ENCODE results near the gene KRTAP5-4. TPM values are rescaled to one million over a fixed set of nuclear protein-coding genes. Genes with fewer than 3 reads are reported as not detected.

KRTAP5-4 gene
- total RNA-seq, 1 donor = not detected

DNA sequence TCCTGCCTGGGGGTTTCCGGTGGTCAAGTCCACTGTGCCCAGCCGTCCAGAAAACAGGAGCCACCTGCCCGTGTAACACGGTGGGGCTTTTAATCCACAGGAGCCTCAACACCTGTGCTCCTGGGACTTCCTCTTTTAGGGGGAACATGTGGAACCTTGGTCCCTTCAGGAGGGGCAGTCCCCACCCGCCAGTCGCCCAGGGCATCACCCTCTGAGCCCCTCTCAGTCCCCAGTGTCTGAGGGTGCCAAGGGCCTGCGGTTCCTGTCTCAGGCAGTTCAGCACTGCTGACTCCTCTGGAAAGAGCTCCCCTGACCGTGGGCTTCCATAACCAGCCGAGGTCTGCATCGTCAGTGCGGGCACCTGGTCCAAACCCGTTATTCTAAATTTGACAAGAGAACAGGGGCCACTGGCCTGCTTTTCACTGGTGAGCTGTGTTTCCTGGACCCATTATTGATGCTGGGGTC is 23.5 kb upstream of the KRTAP5-4 start:
- Histone ChIP-seq H3K27me3 (ENCODE audit: insufficient read depth, low read length) (peaks cover 3% of the 10 kb centered on the region), H3K4me2 (ENCODE audit: insufficient read depth, low read length) (no peak overlapping the region), H3K79me2 (ENCODE audit: insufficient read depth, low read length) (no peaks in the 10 kb centered on the region), H3K36me3 (ENCODE audit: insufficient read depth, low read length) (no peaks in the 10 kb centered on the region), H3K9me3 (ENCODE audit: low read depth, low read length) (no peaks in the 10 kb centered on the region), H4K20me1 (ENCODE audit: insufficient read depth, low read length) (no peaks in the 10 kb centered on the region), H3K4me3 (ENCODE audit: insufficient read depth, low read length) (no peak overlapping the region), H3K27ac (ENCODE audit: low read depth, low read length) (no peak overlapping the region), H2AFZ (ENCODE audit: low read length) (no peak overlapping the region), H3K4me1 (ENCODE audit: insufficient read depth, low read length) (no peaks in the 10 kb centered on the region)
- TF ChIP-seq CTCF (IDR thresholded peaks at IDR 0.05; ENCODE audit: extremely low read depth, low read depth, low read length) = no peak
- peak; percentile 84 for DNase-seq (ENCODE audit: insufficient read length, low spot score, missing footprints)

DNA sequence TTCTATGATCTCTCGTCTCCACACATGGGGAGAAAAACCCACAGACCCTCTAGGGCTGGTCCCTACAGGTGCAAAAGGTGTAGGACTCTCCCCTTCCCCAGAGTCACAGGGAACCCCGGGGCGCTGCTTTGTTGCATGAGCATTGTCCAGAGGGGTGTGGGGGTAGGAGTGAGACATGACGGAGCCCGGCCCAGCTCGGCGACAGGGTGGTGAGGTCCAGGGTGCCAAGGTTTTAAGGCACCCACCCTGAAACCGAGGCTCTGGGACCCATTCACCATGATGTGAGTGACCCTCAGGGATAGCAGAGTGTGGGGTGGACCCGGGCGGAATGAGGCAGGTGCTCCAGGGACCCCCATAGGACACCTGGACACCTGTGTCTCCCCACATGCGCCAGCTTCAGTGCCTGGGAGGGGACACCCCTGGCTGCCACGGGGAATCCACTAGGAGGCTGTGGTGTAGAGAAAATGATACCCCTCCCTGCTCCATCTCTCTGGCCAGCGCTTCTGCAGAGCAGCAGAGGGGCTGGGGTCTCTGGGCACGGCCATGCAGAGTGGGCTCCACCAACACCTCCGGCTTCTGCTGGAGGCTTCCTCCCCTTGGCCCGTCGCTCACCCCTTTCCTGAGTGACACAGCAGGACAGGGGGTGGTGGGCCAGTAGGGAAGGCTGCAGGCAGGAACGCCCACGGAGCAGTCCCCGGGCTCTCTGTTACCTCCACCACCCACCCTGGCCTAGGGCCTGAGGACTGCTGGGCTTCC is 22.8 kb upstream of the KRTAP5-4 start:
- Histone ChIP-seq H3K9me3 (ENCODE audit: low read depth, low read length) (no peaks in the 10 kb centered on the region), H4K20me1 (ENCODE audit: insufficient read depth, low read length) (no peaks in the 10 kb centered on the region), H3K4me3 (ENCODE audit: insufficient read depth, low read length) (no peak overlapping the region), H3K27ac (ENCODE audit: low read depth, low read length) (no peak overlapping the region), H3K36me3 (ENCODE audit: insufficient read depth, low read length) (no peaks in the 10 kb centered on the region), H2AFZ (ENCODE audit: low read length) (no peak overlapping the region), H3K79me2 (ENCODE audit: insufficient read depth, low read length) (no peaks in the 10 kb centered on the region), H3K27me3 (ENCODE audit: insufficient read depth, low read length) (peaks cover 5% of the 10 kb centered on the region), H3K4me1 (ENCODE audit: insufficient read depth, low read length) (no peaks in the 10 kb centered on the region), H3K4me2 (ENCODE audit: insufficient read depth, low read length) (no peak overlapping the region)
- peak; percentile 46 for DNase-seq (ENCODE audit: insufficient read length, low spot score, missing footprints)
- no peak for TF ChIP-seq CTCF (IDR thresholded peaks at IDR 0.05; ENCODE audit: extremely low read depth, low read depth, low read length)

DNA sequence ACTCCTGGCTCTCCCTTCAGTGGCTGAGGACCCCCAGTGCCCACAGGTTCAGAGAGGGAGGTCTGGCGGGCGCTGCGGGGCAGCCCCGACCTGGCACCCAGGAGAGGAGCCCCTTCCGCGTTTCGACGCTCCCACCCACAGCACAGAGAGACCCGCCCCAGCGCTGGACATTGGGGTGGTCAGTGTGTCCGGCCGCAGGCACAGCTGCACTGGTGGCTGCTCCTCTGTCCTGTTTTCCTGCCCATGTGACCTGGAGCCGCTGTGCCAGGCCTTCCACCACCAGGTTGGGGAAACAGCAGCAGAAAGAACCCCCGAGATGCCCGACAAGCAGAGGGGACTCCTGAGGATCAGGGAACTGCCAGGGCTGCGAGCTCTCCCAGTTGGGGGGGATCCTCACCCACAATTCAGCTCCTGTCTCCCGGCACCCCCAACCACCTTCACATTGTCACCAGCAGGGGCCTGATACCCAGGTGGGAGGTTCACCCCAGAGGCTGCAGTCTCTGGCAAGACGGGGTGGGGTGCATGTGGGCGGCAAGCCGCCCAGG is 21.3 kb upstream of the KRTAP5-4 start:
- Histone ChIP-seq H3K4me3 (ENCODE audit: insufficient read depth, low read length) (no peak overlapping the region), H4K20me1 (ENCODE audit: insufficient read depth, low read length) (no peaks in the 10 kb centered on the region), H3K9me3 (ENCODE audit: low read depth, low read length) (no peaks in the 10 kb centered on the region), H3K36me3 (ENCODE audit: insufficient read depth, low read length) (no peaks in the 10 kb centered on the region), H3K27ac (ENCODE audit: low read depth, low read length) (no peak overlapping the region), H3K27me3 (ENCODE audit: insufficient read depth, low read length) (peaks cover 10% of the 10 kb centered on the region), H2AFZ (ENCODE audit: low read length) (no peak overlapping the region), H3K79me2 (ENCODE audit: insufficient read depth, low read length) (no peaks in the 10 kb centered on the region), H3K4me2 (ENCODE audit: insufficient read depth, low read length) (no peak overlapping the region), H3K4me1 (ENCODE audit: insufficient read depth, low read length) (no peaks in the 10 kb centered on the region)
- DNase-seq (ENCODE audit: insufficient read length, low spot score, missing footprints) = peak; percentile 62
- no peak for TF ChIP-seq CTCF (IDR thresholded peaks at IDR 0.05; ENCODE audit: extremely low read depth, low read depth, low read length)

All from osteoblast (primary cell).